ENCODE data around the gene GNPDA1.

- TF ChIP-seq CTCF (IDR thresholded peaks at IDR 0.05) (no peak), POLR2A (IDR thresholded peaks at IDR 0.05) (no peak), POLR2AphosphoS5 (IDR thresholded peaks at IDR 0.05) (no peak)
Measured at GRCh38 chr5:142032150-142032549, 19.3 kb upstream of the GNPDA1 start.
